DLD1 (cell line): Measurements from ENCODE around the gene KRTAP29-1.

ENCODE experiments used
- in situ Hi-C: cut with HindIII; loops from 2 replicates; pipeline ENCODE4 v1.10.0; 2017; ENCODE audit warnings: low sequenced_read_pairs

The KRTAP29-1 gene

DNA sequence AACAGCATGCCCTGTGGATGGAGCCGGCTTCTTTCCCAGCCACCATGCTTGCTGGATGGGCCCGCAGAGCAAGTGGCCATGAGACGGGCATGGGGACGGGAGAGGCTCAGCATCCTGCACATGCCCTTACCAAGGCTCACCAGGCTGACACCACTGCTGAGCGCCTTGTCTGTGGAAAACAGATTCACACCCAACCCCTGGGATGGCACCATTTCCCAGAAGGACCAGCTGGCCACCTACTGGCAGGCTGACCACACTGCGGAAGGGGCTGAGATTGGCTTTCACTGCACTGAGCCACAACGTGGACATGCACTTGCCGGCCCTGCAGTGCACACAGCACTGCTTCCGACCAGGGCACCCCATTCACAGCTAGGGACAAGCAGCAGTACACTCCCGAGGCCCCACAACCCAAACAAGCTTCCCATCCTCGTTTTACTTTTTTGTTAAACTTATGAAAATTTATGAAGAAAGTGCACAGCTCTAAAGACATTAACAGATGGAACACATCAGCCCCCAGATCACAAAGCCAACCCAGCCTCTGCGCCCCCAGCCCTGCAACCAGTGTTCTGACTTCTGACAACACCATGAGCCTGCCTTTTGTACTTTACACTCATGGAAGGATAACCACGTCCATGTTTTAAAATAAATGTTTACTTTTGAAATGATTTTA lies 26.8 kb upstream of the KRTAP29-1 start:
- in situ Hi-C loops, result no loop called here

DNA sequence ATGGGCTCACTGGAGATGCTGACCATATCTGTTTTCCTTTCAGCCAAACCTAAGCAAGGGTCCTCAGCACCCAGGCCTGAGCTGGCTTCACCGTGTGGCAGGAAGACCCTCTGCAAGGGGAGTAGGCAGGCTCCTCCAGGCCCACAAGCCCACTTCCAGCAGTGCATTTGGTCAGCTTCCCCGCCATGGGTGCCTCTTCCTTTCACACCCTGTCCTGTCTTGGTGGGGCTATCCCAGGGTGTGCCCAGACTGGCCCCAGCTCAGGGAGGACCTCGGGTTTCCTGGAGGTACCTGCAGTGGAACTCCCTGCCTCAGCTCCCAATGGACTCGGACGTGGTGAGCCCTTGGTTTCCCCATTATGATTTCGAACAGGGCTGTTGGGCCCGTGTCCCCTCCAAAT lies 25.6 kb upstream of the KRTAP29-1 start:
- in situ Hi-C loops, result no loop called here

DNA sequence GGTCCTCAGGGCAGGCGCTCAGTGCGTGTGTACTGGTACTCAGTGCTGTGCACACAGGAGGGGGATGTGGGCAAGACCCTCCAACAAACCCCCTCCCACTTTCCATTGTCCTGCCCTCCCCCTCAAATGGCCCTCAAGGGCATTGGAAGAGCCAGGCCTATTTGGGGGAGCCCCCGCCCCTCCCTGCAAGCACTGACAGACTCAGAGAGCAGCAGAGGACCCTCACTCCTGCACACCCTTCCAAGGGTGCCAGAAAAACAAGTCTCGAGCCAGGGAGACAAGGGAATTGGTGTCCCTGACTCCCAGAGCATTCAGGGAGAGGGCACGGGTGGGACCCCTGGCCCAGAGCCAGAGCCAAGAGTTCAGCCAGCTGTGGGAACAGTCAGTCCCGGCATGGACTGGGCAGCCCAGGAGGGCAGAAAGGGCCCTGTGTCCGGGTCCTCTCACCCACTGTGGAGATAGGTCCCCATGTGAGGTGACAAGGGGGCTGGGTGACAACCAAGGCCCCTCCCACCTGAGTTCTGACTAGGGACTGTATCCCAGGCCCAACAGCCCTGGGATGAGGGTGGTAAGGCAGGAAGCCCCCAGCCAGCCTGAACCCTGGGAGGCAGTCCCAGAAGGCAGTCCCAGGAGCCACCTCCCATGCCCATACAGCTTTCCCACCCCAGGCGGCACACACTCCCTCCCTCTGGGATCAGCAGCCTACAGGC lies 24.9 kb upstream of the KRTAP29-1 start:
- in situ Hi-C loops, result no loop called here

DNA sequence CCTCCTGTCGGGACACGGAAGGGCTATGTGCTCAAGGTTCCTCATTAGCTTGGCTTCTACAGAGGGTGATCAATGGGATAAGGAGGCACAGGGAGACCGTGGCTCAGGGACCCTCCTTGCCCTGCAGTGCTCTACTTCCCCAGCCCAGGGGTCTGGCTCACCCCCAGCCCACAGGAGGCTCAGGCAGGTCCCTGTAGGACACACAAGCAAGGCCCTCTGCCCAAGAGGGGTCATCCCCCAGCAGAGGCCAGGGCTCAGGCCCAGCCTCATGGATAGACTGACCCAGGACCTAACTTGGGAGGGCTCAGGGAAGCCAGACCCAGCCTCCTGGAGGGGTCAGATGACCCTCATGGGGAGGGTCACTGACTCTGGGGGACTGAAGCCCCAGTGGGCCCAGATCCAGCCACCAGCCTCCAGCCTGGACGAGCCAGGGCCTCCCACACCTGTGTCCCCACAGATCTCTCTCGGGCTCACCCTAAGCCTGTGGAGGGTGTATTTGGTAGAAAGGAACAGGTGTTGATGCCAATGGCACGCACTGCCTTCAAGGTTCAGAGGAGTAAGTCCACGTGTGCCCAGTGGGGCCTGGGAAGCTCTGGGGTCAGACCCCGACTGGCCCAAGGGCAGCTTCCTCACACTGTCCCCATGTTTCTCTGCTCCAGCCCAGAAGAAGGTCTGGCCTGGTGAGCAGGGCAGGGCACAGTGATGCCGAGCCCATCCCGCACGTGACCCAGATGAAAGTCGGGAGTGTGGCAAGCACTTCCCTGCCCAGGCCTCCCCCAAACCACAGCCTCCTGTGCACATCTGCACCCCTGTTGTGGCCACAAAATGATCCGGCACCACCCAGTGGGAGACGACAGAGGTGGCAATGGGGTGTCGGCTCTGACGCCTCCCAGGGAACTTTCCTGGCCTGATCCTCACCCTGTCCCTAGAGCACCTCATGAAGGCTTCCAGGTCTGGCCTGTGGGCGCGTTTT lies 23.8 kb upstream of the KRTAP29-1 start:
- in situ Hi-C loops, result no loop called here

DNA sequence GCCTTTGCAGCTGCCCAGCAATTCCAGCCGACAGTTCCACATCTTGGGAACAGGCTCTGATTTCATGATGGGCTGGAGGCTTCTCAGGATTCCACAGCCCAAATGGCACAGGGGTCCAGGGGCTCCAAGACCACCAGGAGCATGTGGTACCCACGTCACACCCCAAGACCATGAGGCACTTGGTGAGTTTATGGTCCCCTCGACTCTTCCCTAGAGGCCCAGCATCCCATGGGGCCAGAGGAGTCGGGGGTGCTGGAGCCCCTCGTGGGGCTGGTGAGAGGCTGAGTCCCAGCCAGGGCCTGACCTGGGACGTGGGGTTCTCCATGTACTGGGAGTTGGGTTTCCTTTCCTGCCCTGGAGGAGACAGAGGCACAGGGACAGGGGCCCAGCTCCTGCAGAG lies 23.0 kb upstream of the KRTAP29-1 start:
- in situ Hi-C loops, result no loop called here

DNA sequence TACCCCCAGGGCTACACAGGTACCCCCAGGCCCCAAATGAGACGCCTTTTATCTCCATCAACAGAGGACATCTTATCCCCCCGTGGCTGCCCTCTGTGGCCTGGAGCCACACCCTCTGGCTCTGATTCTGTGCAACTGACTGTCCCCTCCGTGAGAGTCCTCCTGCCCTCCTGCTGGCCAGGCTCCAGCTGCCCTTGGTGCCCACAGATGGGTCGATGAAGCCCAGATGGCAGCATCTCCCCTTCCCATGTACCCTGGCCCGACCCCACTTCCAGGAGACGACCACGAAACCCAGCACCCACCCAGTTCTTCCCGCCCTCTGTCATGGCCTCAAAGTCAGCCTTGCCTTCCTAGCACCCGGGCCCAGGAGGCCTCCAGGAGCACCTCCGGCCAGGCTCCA lies 22.5 kb upstream of the KRTAP29-1 start:
- in situ Hi-C loops, result no loop called here

DNA sequence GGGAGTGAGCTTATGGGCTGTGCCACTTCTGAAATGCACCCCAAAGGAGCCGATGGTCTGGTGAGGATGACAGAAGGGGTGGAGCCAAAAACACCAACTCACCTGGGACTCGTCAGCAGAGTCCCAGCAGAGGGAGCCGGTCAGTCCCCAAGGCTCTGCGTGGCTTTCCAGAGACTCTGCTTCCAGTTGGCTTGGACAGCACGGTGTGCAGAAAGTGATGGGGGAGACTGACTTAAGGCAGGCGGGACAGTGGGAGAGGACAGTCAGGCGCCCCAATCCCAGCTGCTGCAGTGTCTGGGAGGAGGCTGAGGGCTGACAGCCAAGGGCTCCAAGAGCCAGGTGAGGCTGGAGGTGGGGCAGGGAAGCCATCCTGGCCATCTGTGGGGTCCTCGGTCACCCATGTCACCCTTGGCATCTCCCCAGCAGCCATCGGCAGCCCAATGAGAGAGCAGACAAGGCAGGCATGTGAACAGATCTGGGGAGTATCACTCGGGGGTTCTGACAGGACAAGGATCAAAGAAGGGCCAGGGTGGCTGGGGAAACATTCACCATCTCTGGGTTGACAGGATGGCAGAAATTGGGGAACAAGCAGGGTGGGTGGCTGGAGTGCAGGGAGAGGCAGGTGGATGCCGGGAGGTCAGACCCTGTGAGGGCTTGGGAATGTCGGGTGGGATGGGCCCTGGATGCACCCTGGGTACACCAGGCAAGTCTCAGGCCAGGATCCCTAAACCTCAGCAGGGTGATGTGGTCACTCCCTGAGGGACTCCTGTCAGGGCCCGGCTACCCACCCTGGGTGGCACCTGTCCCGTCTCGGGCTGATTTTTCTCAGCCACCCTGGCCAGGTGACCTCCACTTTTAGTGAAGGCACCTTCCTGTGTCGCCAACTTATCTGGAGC lies 21.8 kb upstream of the KRTAP29-1 start:
- in situ Hi-C loops, result no loop called here

DNA sequence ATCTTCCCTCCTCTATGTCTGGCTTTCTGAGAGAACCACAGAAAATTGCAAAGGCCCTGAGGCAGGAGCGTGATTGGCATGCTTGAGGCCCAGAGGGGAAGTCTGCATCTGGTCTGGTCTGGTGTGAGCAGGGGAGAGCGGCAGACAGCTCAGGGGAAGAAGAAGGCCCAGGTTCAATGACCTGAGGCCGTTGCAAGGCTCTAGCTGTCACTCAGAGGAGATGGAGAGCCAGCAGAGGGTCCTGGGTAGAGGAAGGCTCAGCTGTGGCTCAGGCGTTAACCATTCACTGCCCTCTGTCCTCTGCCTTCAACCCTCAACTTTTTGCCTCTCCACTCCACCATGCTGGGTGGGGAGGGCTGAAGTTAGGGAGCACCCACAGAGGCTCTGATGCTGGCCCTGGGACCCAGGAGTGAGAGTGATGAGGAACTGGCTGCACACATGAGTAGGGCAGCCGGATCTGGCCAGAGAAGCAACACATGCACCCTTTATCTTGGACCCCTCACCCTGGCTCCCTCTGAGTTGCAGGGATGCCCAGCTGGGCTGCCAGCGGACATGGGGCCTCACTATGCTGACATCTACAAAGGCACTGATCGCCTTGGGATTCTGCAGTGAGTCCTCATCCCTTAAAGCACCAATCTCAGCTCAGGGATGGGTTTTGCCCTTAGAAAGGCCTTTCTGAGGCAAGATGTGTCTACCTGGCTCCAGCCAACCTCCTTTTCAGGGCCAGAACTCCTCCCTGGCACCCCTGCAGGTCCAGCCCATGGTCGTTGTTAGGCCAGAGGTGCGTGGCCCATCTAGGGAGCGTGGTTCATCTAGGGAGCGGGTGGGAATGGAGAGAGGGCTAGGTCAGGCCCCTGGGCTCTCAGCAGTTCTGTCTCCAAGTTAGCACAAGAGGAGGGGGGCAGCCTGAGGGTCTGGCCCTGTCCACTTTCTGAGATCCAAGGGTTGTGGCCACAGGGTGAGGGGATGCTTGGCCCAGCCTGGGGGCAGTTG lies 20.5 kb upstream of the KRTAP29-1 start:
- in situ Hi-C loops, result no loop called here

DNA sequence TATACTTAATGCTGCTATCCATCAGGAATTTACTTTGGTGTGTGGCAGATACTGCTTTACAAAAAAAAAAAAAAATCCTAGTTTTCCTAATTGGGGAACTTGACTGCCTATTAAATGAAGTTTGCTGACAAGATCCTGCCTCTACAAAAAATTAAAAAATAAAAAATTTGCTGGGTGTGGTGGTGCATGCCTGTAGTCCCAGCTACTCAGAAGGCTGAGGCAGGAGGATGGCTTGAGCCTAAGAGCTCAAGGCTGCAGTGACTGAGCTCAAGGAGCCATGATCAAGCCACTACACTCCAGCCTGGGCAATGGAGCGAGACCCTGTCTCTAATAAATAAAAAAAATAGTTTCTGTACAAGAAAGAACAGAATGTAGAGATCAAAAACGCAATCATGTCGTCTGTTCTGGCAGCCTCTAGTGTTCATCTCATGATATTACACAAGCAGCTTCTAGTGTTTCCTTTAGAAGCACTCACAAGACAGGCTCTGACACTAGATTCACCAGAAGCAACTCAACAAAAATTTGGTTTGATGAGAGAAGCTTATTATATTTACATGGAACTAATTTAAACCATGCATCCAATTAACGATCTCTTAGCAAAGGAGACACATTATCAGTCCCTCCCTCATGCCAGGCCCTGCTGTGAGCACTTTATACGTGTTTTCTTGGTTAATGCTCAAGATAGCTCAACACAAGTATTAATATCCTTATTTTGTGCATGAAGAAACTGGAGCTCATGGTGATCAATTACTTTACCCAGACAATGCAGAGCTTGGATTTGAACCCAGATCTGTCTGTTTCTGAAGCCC lies 19.6 kb upstream of the KRTAP29-1 start:
- in situ Hi-C loops, result no loop called here

DNA sequence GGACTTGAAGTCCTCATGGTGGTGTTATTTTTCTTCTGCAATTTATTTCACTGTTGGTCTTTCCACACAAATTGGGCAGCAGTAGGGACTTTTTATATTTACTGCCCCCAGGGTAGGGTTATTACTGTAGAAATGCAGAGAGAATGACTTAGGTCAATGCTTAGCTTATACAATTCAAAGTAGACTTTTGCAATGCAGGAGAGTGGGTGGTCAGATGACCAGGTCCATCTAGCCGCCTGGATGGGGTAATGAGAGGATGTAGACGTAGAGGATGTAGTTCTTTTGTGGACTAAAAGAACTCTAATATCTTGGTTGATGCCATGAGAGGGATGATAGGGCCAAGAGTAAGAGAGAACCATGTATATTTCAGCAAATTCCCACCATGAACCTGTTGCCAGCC lies 15.6 kb upstream of the KRTAP29-1 start:
- in situ Hi-C loops, result no loop called here

DNA sequence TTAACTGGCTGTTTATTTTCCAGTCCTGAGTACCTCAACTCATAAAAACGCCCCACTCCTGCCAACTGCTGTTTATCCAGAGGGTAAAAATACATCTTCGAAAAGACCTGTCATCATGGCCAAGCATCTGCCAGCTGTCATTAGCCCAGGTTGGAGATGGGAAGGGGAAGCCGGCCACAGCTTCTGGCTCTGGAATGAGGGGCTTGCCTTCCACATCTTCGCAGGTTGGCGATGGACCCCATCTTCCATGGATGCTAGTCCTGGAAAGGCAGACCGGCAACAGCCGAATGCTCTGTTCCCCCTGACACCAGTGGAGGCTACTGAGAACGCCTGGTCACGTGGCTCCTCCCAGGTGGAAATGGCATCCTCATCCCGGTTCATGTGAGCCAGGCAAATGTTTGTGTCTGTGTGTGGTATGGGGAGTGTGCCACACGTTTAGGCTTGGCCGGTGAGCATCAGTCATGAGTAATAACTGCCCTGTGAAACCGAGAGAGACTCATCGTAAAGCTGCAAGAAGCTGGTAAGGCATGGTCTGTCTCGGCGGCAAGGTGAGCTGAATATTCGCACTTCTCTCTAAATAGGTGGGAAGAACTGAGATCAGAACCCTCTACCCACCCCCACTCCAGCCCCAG lies 13.3 kb upstream of the KRTAP29-1 start:
- in situ Hi-C loops, result no loop called here

DNA sequence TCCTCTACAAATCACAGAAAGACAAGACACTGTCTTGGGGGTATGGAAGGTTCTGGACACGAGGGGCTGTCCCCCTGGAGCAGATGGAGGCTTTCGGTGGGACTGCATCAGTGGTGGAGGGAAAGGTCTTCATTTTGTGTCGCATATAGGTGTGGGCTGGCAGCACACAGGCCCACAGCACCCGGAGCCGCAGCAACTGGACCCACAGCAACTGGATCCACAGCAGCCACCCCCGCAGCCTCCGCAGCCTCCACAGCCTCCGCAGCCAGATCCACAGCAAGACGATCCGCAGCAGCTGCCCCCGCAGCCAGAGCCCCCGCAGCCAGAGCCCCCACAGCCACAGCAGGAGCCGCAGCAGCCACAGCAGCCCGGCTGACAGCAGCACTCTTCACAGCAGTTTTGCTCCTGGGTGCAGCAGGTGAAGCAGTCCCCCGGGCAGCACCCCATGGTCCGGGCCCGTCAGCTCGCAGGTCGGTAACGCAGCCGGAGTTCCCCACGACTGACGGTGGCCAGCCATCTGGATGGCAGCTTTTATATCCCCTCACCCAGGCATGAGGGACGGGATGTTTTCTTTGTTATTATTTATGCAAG lies 12.6 kb upstream of the KRTAP29-1 start, which contains the start of gene KRTAP17-1:
Gene KRTAP17-1 (minus strand): TSS at position 507 of the 591 bp plus-strand sequence. CDS start 60 bp downstream, at position 447.
- in situ Hi-C loops, result no loop called here

DNA sequence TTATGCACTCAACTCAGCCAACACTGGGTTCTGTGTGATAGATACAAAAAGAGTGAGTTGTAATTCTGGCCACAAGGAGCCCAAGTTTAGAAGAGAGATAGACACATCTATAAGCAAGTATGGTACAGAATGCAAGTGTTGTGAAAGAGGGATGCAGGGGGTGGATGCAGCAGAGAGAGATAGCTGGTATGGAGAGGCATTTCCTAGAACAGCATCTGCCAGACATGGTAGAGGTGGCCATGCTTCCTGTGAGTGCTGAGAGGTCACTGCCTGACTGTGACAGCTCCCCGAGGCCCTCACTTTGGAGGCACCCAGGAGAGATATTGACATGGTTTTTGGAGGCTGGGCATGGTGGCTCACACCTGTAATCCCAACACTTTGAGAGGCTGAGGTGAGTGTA lies 8.5 kb upstream of the KRTAP29-1 start:
- in situ Hi-C loops, result no loop called here

DNA sequence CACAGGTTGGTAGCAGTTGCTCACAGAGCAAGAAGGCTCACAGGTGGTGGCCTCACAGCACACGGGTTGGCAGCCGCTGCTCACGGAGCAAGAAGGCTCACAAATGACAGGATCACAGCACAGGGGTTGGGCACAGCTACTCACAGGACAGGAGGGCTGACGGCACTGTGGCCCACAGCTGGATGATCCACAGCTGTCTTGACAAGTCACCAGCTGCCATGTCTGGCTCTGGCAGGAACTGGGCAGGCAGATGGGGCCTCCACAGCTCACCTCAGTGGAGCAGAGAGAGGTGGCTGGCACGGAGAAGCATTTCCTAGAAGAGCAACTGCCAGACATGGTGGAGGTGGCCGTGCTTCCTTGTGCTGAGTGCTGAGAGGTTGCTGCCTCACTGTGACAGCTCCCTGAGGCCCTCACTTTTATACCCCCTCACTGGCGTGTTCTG lies 6.3 kb upstream of the KRTAP29-1 start, which contains the start of gene KRTAP16-1:
Gene KRTAP16-1 (minus strand): TSS at position 392 of the 442 bp plus-strand sequence. CDS start 56 bp downstream, at position 336.
- in situ Hi-C loops, result no loop called here

DNA sequence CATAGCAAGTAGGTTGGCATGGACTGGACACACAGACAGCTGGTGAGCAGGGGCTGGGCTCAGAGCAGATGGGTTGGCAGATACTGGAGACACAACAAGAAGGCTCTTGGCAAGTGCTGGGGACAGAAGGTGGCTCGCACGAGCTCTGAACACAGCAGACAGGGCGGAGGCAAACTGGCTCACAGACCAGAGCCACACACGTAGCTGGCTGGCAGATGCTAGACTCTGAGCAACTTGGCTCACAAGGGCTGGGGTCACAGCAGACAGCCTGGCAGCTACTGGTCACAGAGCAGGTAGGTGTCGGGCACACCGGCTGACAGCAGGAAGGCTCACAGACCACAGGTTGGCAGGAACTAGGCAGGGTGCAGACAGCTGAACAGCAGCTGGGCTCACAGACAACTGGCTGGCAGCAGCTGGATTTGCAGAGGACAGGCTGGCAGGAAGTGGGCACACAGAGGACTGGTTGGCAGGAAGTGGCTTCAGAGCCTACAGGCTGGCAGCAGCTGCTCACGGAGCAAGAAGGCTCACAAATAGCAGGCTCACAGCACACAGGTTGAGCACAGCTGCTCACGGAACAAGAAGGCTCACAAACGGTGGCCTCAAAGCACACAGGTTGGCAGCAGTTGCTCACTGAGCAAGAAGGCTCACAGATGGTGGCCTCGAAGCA lies 5.7 kb upstream of the KRTAP29-1 start:
- in situ Hi-C loops, result no loop called here

DNA sequence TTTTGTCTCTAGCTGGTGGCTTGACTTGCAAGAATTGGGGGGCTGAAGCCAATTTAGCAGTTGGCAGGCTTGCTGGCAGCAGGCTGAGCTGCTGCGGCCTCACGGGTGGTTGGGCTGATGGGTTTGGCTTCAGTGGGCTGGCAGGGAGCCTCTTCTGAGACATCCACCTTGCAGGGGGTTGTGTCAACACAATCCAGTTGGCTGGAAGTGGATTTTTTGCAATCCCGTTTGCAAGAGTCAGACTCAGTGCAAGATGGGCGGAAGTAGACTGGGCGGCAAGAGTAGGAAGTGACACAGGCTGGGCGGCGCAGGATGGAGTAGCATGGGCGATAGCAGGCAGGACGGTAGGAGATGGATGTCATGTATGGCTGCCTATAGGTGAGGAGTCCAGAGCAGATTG lies 5.0 kb upstream of the KRTAP29-1 start:
- in situ Hi-C loops, result no loop called here

DNA sequence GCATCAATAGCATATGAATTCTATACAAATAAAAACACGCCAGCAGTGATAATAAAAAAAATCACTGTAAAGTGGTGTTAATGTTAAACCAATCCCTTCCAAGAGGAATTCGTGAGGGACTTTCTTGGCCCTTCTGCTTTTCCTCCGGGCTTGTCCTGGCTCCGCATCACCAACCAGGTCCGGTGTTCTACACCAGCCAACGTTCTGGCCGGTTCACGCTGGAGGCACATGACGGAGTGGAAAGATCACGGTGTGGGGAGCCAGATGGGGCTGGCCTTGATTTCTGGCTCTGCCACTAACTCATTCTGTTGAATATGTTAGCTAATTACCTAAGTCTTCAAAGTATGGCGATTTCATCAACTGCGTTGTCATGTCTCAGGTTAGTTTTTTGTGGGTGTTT lies 1.4 kb upstream of the KRTAP29-1 start:
- in situ Hi-C loops, result no loop called here
